Progenitor cell of endocrine pancreas (in vitro differentiated cells): ENCODE data around the gene TMEM120B. TPM values are rescaled to one million over a fixed set of nuclear protein-coding genes. Genes with fewer than 3 reads are reported as not detected.

Experiments used
- DNase-seq: peaks from one replicate; pipeline ENCODE4 v3.0.0; 2021; ENCODE audit warnings: low spot score; ENCODE audit not compliant: unreplicated experiment
- H3K27ac Mint-ChIP-seq: 2 replicates; pipeline ENCODE4 v1.8.0; 2021; ENCODE audit warnings: mild to moderate bottlenecking, moderate library complexity, mixed read lengths
- H3K27me3 Mint-ChIP-seq: 2 replicates; pipeline ENCODE4 v1.8.0; 2021; ENCODE audit warnings: mixed read lengths
- H3K36me3 Mint-ChIP-seq: 2 replicates; pipeline ENCODE4 v1.8.0; 2022; ENCODE audit warnings: mixed read lengths; ENCODE audit not compliant: insufficient read depth
- H3K4me1 Mint-ChIP-seq: 2 replicates; pipeline ENCODE4 v1.8.0; 2021; ENCODE audit warnings: low read depth, mixed read lengths
- H3K4me3 Mint-ChIP-seq: 2 replicates; pipeline ENCODE4 v1.8.0; 2021; ENCODE audit warnings: low read depth, mild to moderate bottlenecking, moderate library complexity, mixed read lengths
- H3K9me3 Mint-ChIP-seq: 2 replicates; pipeline ENCODE4 v1.8.0; 2021; ENCODE audit warnings: low read depth, mixed read lengths
- CTCF ChIP-seq: fragments of 200-600 bp; sonication (generic); IDR thresholded peaks from one replicate; pipeline ENCODE4 v1.5.0; 2021; ENCODE audit warnings: antibody characterized with exemption, mild to moderate bottlenecking; ENCODE audit not compliant: unreplicated experiment
- total RNA-seq: library from RNA; stranded (reverse); gene quantifications from 2 replicates; pipeline ENCODE4 v1.2.1, GENCODE V29; 2021

TMEM120B gene
- total RNA-seq, 1 donor from 2014 or later, result 16.1 TPM

GRCh38 chr12:121811434-121812319, 99.1 kb downstream of the TMEM120B start:
- H3K36me3 Mint-ChIP-seq, result peaks cover 19% of the 10 kb centered on the region
- no peaks in the 10 kb centered on the region for H3K27me3 Mint-ChIP-seq
- H3K27ac Mint-ChIP-seq, result no peak overlapping the region

GRCh38 chr12:121812320-121812871, 99.8 kb downstream of the TMEM120B start:
- Mint-ChIP-seq H3K27ac (peak overlapping the region; percentile 42), H3K4me1 (peaks cover 15% of the 10 kb centered on the region), H3K4me3 (peak overlapping the region; percentile 77), H3K9me3 (no peaks in the 10 kb centered on the region), H3K36me3 (peaks cover 19% of the 10 kb centered on the region), H3K27me3 (no peaks in the 10 kb centered on the region)
- TF ChIP-seq CTCF, result peak; percentile 19
- no peak for DNase-seq

More at GRCh38 chr12:121811434-121812319, 99.1 kb downstream of the TMEM120B start:
- Mint-ChIP-seq H3K4me1 (peaks cover 18% of the 10 kb centered on the region), H3K4me3 (peak overlapping the region; percentile 77), H3K9me3 (no peaks in the 10 kb centered on the region)
- DNase-seq, result peak; percentile 84
- TF ChIP-seq CTCF, result peak; percentile 100

- TF ChIP-seq CTCF, result no peak
- H3K27me3 Mint-ChIP-seq, result no peaks in the 10 kb centered on the region
- H3K27ac Mint-ChIP-seq, result peak overlapping the region; percentile 42
- H3K9me3 Mint-ChIP-seq, result no peaks in the 10 kb centered on the region
- no peak for DNase-seq
- peaks cover 15% of the 10 kb centered on the region for H3K4me1 Mint-ChIP-seq
- H3K36me3 Mint-ChIP-seq, result peaks cover 21% of the 10 kb centered on the region
- peak overlapping the region; percentile 77 for H3K4me3 Mint-ChIP-seq
Observed at GRCh38 chr12:121812921-121813896, 100.7 kb downstream of the TMEM120B start.

- Mint-ChIP-seq H3K4me1 (peaks cover 15% of the 10 kb centered on the region), H3K9me3 (no peaks in the 10 kb centered on the region), H3K27ac (no peak overlapping the region), H3K27me3 (no peaks in the 10 kb centered on the region), H3K4me3 (no peak overlapping the region), H3K36me3 (peaks cover 17% of the 10 kb centered on the region)
- DNase-seq, result no peak
- TF ChIP-seq CTCF, result no peak
Observed at GRCh38 chr12:121813951-121814350, 101.4 kb downstream of the TMEM120B start.
